K562 (cell line): ENCODE data around the gene CPPED1. TPM values are rescaled to one million over a fixed set of nuclear protein-coding genes. Genes with fewer than 3 reads are reported as not detected.
A peak's percentile ranks its signal among the peaks of the same experiment; 100 is the strongest.

Experiments
- BHLHE40 ChIP-seq: IDR thresholded peaks from 2 replicates; pipeline ENCODE4 v1.6.1; 2011; ENCODE audit warnings: low read length, improper control_type of control experiment
- ETV6 ChIP-seq, 3 experiments: fragments of 150-350 bp in 1 of 3; sonication (generic) in 1 of 3; formaldehyde crosslinking in 1 of 3; IDR thresholded peaks; 2 replicates each; pipeline versions ENCODE4 v1.6.1 to v1.8.0; 2014 to 2022; ENCODE audit warnings: borderline replicate concordance in 2 of 3, low read depth in 2 of 3, antibody characterized with exemption in 1 of 3, low read length in 1 of 3, mild to moderate bottlenecking in 1 of 3, missing genetic modification reagents in 1 of 3
- KDM5B ChIP-seq: fragments of 200-600 bp; sonication (generic); IDR thresholded peaks from 2 replicates; pipeline ENCODE4 v1.6.1; 2012; ENCODE audit warnings: low read depth, mild to moderate bottlenecking, moderate library complexity, low read length, control low read depth, inconsistent platforms; ENCODE audit not compliant: insufficient replicate concordance
- PYGO2 ChIP-seq: fragments of 450-650 bp; IDR thresholded peaks from 2 replicates; pipeline ENCODE4 v1.6.1; 2016; ENCODE audit warnings: mild to moderate bottlenecking, missing genetic modification characterization, moderate library complexity, missing compliant biosample characterization
- SMAD2 ChIP-seq: fragments of 150-350 bp; IDR thresholded peaks from 2 replicates; pipeline ENCODE4 v1.6.1; 2014; ENCODE audit warnings: low read depth, mild to moderate bottlenecking, low read length
- SNIP1 ChIP-seq: fragments of 450-650 bp; IDR thresholded peaks from 2 replicates; pipeline ENCODE4 v1.7.1; 2017; ENCODE audit warnings: low read depth, mild to moderate bottlenecking
- SREBF2 ChIP-seq: sonication (generic); formaldehyde crosslinking; IDR thresholded peaks from 2 replicates; pipeline ENCODE4 v1.4.0; 2020; ENCODE audit warnings: mild to moderate bottlenecking, missing genetic modification reagents
- STAG1 ChIP-seq: sonication (generic); formaldehyde crosslinking; IDR thresholded peaks from 2 replicates; pipeline ENCODE4 v1.5.0; 2020; ENCODE audit warnings: missing genetic modification reagents, borderline replicate concordance
- TAF7 ChIP-seq: fragments of 450-650 bp; IDR thresholded peaks from 2 replicates; pipeline ENCODE4 v1.6.1; 2016; ENCODE audit warnings: missing genetic modification characterization, missing compliant biosample characterization
- TEAD4 ChIP-seq, 2 experiments: sonication (generic) in 1 of 2; formaldehyde crosslinking in 1 of 2; IDR thresholded peaks; 2 replicates each; pipeline versions ENCODE4 v1.6.1 to v1.8.0; 2012 to 2022; ENCODE audit warnings: borderline replicate concordance in 1 of 2, inconsistent platforms in 1 of 2, low read length in 1 of 2, mild to moderate bottlenecking in 1 of 2, missing genetic modification reagents in 1 of 2
- XRCC5 ChIP-seq: fragments of 200-400 bp; formaldehyde crosslinking; IDR thresholded peaks from 2 replicates; pipeline ENCODE4 v1.6.1; 2017; ENCODE audit warnings: low read depth, mild to moderate bottlenecking, low read length
- ZC3H8 ChIP-seq: fragments of 450-650 bp; IDR thresholded peaks from 2 replicates; pipeline ENCODE4 v1.6.1; 2017
- ZKSCAN3 ChIP-seq: fragments of 250-450 bp; sonication (Bioruptor Pico); IDR thresholded peaks from 2 replicates; pipeline ENCODE4 v1.4.0; 2020
- ZNF124 ChIP-seq: sonication (generic); formaldehyde crosslinking; IDR thresholded peaks from 2 replicates; pipeline ENCODE4 v1.8.1; 2022; ENCODE audit warnings: missing genetic modification reagents
- ZNF431 ChIP-seq: sonication (generic); formaldehyde crosslinking; IDR thresholded peaks from 2 replicates; pipeline ENCODE4 v1.8.0; 2022; ENCODE audit warnings: mild to moderate bottlenecking, missing genetic modification reagents
- ZNF445 ChIP-seq: fragments of 250-450 bp; sonication (Bioruptor Pico); IDR thresholded peaks from 2 replicates; pipeline ENCODE4 v1.4.0; 2020; ENCODE audit warnings: low read depth, mild to moderate bottlenecking, moderate library complexity
- ZNF561 ChIP-seq: fragments of 450-650 bp; formaldehyde crosslinking; conservative IDR thresholded peaks from 2 replicates; pipeline ENCODE4 v1.4.0; 2020; ENCODE audit warnings: mild to moderate bottlenecking, moderate library complexity
- ZNF699 ChIP-seq: fragments of 250-450 bp; sonication (Bioruptor Pico); IDR thresholded peaks from 2 replicates; pipeline ENCODE4 v1.8.0; 2021; ENCODE audit warnings: mild to moderate bottlenecking, moderate library complexity; ENCODE audit not compliant: insufficient replicate concordance
- ZNF830 ChIP-seq: fragments of 250-450 bp; sonication (Bioruptor Pico); IDR thresholded peaks from 2 replicates; pipeline ENCODE4 v1.5.0; 2021; ENCODE audit warnings: mild to moderate bottlenecking
- polyA plus RNA-seq, 8 experiments: library from polyadenylated mRNA; depleted of rRNA in 4 of 8; stranded (reverse) in 5 of 8; unstranded in 3 of 8; fragments of >200 nt; fragmentation: Nextera tagmentation in 2 of 8; fragmentation: Illumina TruSeq in 1 of 8; extraction: Ambion mirVana in 2 of 8; extraction: Trizol in 1 of 8; gene quantifications; 2 replicates each; pipeline versions ENCODE4 v1.2.1 to v1.2.3, GENCODE V29; 2011 to 2014; ENCODE audit warnings: inconsistent platforms in 1 of 8, missing spikeins in 1 of 8
- total RNA-seq, 7 experiments: library from RNA; depleted of rRNA in 6 of 7; stranded (reverse); fragments of >200 nt in 6 of 7; fragmentation: Illumina TruSeq in 2 of 7; extraction: Trizol in 2 of 7; gene quantifications; 2 replicates each; pipeline versions ENCODE4 v1.2.1 to v1.2.3, GENCODE V29; 2011 to 2021; ENCODE audit warnings: low replicate concordance in 1 of 7
- TF ChIP-seq, protein P1 (sequence below): sonication (generic); formaldehyde crosslinking; IDR thresholded peaks from 2 replicates; pipeline ENCODE4 v1.8.0; 2022; ENCODE audit warnings: missing genetic modification reagents, mild to moderate bottlenecking, borderline replicate concordance
- TF ChIP-seq, protein P2 (sequence below): fragments of 250-450 bp; sonication (Bioruptor Pico); IDR thresholded peaks from 2 replicates; pipeline ENCODE4 v1.6.1; 2021; ENCODE audit warnings: mild to moderate bottlenecking
- TF ChIP-seq, protein P3 (sequence below): IDR thresholded peaks from 2 replicates; pipeline ENCODE4 v1.6.1; 2014; ENCODE audit warnings: antibody characterized with exemption
- TF ChIP-seq, protein P4 (sequence below): fragments of 150-350 bp; conservative IDR thresholded peaks from 2 replicates; pipeline ENCODE4 v1.6.1; 2014; ENCODE audit warnings: low read length

The CPPED1 gene
- total and polyA plus RNA-seq, 9 of the 15 experiments (the other 6 are each of a cell fraction or from before 2014, with no cell fraction given): 7.5 to 25.7 (median 16.9) TPM

DNA sequence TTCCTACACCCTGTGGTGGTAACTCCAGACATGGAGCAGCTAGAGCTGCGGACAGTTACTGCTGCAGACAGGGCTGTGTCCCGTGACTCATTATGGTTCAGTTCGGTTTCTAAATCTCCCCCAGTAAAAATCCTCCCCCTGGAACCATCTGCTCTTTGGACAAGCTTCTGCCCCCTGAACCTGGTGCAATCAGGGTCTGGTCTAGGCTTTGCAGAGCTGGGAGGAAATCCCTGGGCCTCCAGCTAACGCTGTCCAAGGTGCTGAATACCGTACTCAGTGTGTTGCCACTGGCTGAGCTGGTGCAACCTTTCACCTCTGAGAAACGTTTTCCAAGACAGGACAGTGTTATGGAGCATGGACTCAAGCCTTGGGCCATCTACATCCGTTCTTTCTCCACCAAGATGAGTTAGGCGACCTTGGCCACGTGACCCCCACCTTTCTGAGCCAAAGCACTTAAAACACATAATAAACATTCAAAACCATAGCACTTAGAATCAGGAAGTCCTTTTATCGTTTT lies 142.0 kb downstream of the CPPED1 start (continued):
- TF ChIP-seq STAG1 (peak; percentile 33; the same call in 1 of the 2 replicates), ZNF699 (CRISPR knock-in tag) (no peak), ZNF445 (CRISPR knock-in tag) (no peak), SNIP1 (no peak), ZNF124 (no peak), BHLHE40 (no peak), KDM5B (no peak), PYGO2 (tag) (no peak), ZNF561 (CRISPR knock-in tag) (no peak), TEAD4 (IDR thresholded peaks at IDR 0.05; ENCODE audit: low read length) (no peak), TEAD4 (CRISPR knock-in tag; IDR thresholded peaks at IDR 0.05; ENCODE audit: borderline replicate concordance) (no peak), ZC3H8 (no peak), SREBF2 (CRISPR knock-in tag) (no peak), ZKSCAN3 (CRISPR knock-in tag) (no peak), ZNF431 (CRISPR knock-in tag) (peak; percentile 57; the same call in 1 of the 2 replicates), ZNF830 (CRISPR knock-in tag) (no peak), ETV6 (IDR thresholded peaks at IDR 0.05; ENCODE audit: borderline replicate concordance in 1 of 2, low read depth in 2 of 2, low read length in 1 of 2) (no peak), ETV6 (CRISPR knock-in tag; IDR thresholded peaks at IDR 0.05; ENCODE audit: borderline replicate concordance) (no peak), XRCC5 (no peak), TAF7 (no peak), SMAD2 (no peak)
- TF ChIP-seq, protein P1, sequence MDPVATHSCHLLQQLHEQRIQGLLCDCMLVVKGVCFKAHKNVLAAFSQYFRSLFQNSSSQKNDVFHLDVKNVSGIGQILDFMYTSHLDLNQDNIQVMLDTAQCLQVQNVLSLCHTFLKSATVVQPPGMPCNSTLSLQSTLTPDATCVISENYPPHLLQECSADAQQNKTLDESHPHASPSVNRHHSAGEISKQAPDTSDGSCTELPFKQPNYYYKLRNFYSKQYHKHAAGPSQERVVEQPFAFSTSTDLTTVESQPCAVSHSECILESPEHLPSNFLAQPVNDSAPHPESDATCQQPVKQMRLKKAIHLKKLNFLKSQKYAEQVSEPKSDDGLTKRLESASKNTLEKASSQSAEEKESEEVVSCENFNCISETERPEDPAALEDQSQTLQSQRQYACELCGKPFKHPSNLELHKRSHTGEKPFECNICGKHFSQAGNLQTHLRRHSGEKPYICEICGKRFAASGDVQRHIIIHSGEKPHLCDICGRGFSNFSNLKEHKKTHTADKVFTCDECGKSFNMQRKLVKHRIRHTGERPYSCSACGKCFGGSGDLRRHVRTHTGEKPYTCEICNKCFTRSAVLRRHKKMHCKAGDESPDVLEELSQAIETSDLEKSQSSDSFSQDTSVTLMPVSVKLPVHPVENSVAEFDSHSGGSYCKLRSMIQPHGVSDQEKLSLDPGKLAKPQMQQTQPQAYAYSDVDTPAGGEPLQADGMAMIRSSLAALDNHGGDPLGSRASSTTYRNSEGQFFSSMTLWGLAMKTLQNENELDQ: no peak
- TF ChIP-seq, protein P2, sequence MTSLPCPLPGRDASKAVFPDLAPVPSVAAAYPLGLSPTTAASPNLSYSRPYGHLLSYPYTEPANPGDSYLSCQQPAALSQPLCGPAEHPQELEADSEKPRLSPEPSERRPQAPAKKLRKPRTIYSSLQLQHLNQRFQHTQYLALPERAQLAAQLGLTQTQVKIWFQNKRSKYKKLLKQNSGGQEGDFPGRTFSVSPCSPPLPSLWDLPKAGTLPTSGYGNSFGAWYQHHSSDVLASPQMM: no peak
- TF ChIP-seq, protein P3, sequence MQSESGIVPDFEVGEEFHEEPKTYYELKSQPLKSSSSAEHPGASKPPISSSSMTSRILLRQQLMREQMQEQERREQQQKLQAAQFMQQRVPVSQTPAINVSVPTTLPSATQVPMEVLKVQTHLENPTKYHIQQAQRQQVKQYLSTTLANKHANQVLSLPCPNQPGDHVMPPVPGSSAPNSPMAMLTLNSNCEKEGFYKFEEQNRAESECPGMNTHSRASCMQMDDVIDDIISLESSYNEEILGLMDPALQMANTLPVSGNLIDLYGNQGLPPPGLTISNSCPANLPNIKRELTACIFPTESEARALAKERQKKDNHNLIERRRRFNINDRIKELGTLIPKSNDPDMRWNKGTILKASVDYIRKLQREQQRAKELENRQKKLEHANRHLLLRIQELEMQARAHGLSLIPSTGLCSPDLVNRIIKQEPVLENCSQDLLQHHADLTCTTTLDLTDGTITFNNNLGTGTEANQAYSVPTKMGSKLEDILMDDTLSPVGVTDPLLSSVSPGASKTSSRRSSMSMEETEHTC: no peak
- TF ChIP-seq, protein P4, sequence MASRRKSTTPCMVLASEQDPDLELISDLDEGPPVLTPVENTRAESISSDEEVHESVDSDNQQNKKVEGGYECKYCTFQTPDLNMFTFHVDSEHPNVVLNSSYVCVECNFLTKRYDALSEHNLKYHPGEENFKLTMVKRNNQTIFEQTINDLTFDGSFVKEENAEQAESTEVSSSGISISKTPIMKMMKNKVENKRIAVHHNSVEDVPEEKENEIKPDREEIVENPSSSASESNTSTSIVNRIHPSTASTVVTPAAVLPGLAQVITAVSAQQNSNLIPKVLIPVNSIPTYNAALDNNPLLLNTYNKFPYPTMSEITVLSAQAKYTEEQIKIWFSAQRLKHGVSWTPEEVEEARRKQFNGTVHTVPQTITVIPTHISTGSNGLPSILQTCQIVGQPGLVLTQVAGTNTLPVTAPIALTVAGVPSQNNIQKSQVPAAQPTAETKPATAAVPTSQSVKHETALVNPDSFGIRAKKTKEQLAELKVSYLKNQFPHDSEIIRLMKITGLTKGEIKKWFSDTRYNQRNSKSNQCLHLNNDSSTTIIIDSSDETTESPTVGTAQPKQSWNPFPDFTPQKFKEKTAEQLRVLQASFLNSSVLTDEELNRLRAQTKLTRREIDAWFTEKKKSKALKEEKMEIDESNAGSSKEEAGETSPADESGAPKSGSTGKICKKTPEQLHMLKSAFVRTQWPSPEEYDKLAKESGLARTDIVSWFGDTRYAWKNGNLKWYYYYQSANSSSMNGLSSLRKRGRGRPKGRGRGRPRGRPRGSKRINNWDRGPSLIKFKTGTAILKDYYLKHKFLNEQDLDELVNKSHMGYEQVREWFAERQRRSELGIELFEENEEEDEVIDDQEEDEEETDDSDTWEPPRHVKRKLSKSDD: no peak
